Gastrocnemius medialis (tissue), 4 donors: ENCODE measurements around the gene MLXIPL. TPM values are rescaled to one million over a fixed set of nuclear protein-coding genes. Genes with fewer than 3 reads are reported as not detected.

ENCODE experiments used
- ATAC-seq, 2 donors: fragments of 150-250 bp; one replicate each; pipeline ENCODE4 v1.9.1; 2016
- DNase-seq, 2 donors: peaks; one replicate each; pipeline ENCODE4 v3.0.0-alpha.2; 2019
- H3K27ac ChIP-seq, 4 donors: fragments of 200-600 bp; sonication (generic); 1 replicate in 1 of 4; 2 replicates in 3 of 4; pipeline ENCODE4 v1.5.1; 2016 to 2018; ENCODE audit warnings: mild to moderate bottlenecking in 2 of 4, moderate library complexity in 1 of 4
- H3K27me3 ChIP-seq, 3 donors: fragments of 200-600 bp; sonication (generic) in 2 of 3; 1 replicate in 1 of 3; 2 replicates in 2 of 3; pipeline versions ENCODE4 v1.5.1 to v1.6.0; 2016 to 2019; ENCODE audit warnings: mild to moderate bottlenecking in 1 of 3, moderate library complexity in 1 of 3
- H3K36me3 ChIP-seq, 2 donors: fragments of 200-600 bp; sonication (generic) in 1 of 2; one replicate each; pipeline ENCODE4 v1.5.1; 2017 to 2018
- H3K4me1 ChIP-seq, 2 donors: fragments of 200-600 bp; sonication (generic) in 1 of 2; one replicate each; pipeline ENCODE4 v1.5.1; 2016 to 2017; ENCODE audit warnings: mild to moderate bottlenecking in 2 of 2
- H3K4me3 ChIP-seq, 4 donors: fragments of 200-600 bp; sonication (generic) in 3 of 4; 1 replicate in 1 of 4; 2 replicates in 3 of 4; pipeline ENCODE4 v1.5.1; 2016 to 2019; ENCODE audit warnings: mild to moderate bottlenecking in 2 of 4
- H3K9me3 ChIP-seq, 3 donors: fragments of 200-600 bp; sonication (generic) in 2 of 3; 1 replicate in 1 of 3; 2 replicates in 2 of 3; pipeline ENCODE4 v1.5.1; 2016 to 2019
- CTCF ChIP-seq, 5 experiments: fragments of 450-650 bp in 3 of 5; fragments of 200-600 bp in 2 of 5; sonication (generic) in 2 of 5; IDR thresholded peaks in 4 of 5; conservative IDR thresholded peaks in 1 of 5; 1 replicate in 4 of 5; 2 replicates in 1 of 5; pipeline ENCODE4 v1.5.1; 2016 to 2019; ENCODE audit warnings: antibody characterized with exemption in 5 of 5, mild to moderate bottlenecking in 3 of 5, moderate library complexity in 3 of 5
- POLR2A ChIP-seq, 2 donors: fragments of 450-650 bp; IDR thresholded peaks; one replicate each; pipeline ENCODE4 v1.6.1; 2017; ENCODE audit warnings: antibody characterized with exemption in 2 of 2, mild to moderate bottlenecking in 2 of 2, moderate library complexity in 2 of 2
- in situ Hi-C, 4 donors: fragments of 200-750 bp; cut with MboI; loops; one replicate each; pipeline versions ENCODE4 v1.15.0 to v1.8.0; 2017; ENCODE audit warnings: low sequenced_read_pairs in 4 of 4
- intact Hi-C: fragments of 100-400 bp; cut with DNase I; formaldehyde crosslinking; loops from one replicate; pipeline ENCODE4 v1.15.1; 2023; ENCODE audit warnings: low total_unique reads
- total RNA-seq, 4 donors: library from RNA; depleted of rRNA; stranded (reverse); fragments of >200 nt; gene quantifications; one replicate each; pipeline versions ENCODE4 v1.1.0 to v1.2.3, GENCODE V29; 2016

MLXIPL gene
- total RNA-seq, 4 donors from 2014 or later = 7.6 to 107 (median 29.2) TPM

DNA sequence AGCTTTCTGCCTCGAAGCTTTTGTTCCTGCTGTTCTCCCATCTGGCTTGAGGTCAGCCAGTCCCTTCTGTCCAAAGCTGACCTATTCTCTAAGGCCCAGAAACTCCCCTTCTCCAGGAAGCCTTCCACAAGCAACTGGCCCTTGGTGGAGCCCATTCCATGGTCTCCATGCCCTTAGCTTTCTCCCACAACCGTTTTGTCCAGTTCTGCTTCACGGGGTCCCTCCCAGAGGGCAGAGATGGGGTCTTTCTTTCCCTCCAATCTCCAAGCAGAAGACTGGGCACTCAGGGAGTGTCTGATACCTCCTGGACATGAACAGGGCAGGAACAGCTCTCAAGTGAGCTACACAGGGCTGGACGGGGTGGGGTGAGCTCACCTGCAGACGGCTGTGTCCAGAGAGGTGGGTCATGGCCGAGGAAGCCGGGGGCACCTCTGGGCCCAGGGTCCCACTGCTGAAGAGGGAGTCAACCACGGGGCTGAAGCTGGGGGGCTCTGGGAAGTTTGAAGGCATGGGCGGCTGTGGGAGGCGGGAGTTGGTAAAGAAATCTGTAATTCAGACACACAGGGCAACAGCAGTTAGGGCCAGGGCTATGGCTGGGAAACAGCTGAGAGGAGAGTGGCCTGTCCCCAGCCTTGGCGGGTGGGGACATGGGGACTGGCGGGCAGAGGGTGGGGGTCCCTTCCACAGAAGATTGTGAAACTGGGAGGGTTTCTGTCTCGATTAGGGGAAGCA, 25.0 kb downstream of the MLXIPL start:
- no peak overlapping the region for H3K4me3 ChIP-seq
- peaks cover 0 to 4% of the 10 kb centered on the region in 2 donors for H3K36me3 ChIP-seq
- H3K27me3 ChIP-seq = no peaks in the 10 kb centered on the region
- TF ChIP-seq POLR2A (IDR thresholded peaks at IDR 0.05) = no peak
- no peak for TF ChIP-seq CTCF (IDR thresholded peaks at IDR 0.05 in 4 of 5, conservative IDR thresholded peaks at IDR 0.05 in 1 of 5)
- intact Hi-C loops (no loop called here), in situ Hi-C loops (no loop called here)
- no peak for DNase-seq
- H3K27ac ChIP-seq = no peak overlapping the region
- ATAC-seq = no peak
- H3K9me3 ChIP-seq = no peaks in the 10 kb centered on the region
- no peaks in the 10 kb centered on the region for H3K4me1 ChIP-seq

GRCh38 chr7:73597978-73598782, 26.1 kb downstream of the MLXIPL start:
- Histone ChIP-seq H3K9me3 (no peaks in the 10 kb centered on the region), H3K4me1 (no peaks in the 10 kb centered on the region), H3K27ac (no peak overlapping the region), H3K36me3 (peaks cover 0 to 4% of the 10 kb centered on the region in 2 donors), H3K4me3 (no peak overlapping the region), H3K27me3 (no peaks in the 10 kb centered on the region)
- no peak for TF ChIP-seq POLR2A (IDR thresholded peaks at IDR 0.05)
- no peak for TF ChIP-seq CTCF (IDR thresholded peaks at IDR 0.05 in 4 of 5, conservative IDR thresholded peaks at IDR 0.05 in 1 of 5)
- no peak for DNase-seq
- in situ Hi-C loops (no loop called here), intact Hi-C loops (no loop called here)
- ATAC-seq = no peak

DNA sequence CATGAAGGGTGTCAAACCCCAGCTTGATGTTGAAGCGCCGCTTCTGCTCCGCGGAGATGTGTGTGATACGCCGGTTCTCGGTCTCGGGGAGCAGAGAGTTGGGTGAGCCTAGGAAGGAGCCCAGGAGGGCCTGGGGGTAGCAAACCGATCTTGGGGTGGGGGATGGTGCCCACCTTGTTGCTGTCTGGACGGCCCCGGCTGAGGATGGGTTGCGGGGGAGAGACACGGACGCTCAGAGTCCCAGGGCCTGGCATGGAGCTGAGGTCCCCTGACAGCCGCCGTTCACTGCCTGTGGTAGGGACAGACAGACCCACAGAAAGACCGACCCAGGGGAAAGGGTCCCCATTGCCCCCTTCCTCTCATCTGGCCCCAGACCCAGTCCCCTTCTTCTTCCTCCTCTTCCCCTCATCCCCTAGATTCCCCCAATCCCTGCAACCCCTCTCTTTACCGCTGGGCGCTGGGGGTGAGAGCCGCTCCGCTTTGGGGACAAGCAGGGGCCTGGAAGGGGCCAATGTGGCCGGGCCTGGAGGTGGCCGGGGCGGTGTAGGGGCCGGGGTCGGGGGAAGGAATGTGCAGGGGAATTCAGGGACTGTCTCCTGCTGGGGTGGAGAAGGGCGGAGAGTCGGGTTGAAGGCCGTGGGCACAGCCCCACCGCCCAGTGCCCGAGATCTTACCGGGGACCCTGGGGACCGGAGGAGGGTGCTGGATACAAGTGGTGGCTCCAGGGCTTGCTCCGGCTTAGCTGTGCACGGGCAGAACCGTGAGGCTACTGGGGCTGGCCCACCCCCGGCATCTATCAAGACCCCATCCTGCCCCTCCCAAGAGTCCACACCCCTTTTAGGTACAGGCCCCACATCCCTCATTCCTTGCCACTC, 27.9 kb downstream of the MLXIPL start:
- H3K9me3 ChIP-seq = no peaks in the 10 kb centered on the region
- ATAC-seq (no peak), DNase-seq (no peak)
- H3K4me1 ChIP-seq = no peaks in the 10 kb centered on the region
- peaks cover 0 to 4% of the 10 kb centered on the region in 2 donors for H3K36me3 ChIP-seq
- in situ Hi-C loops = no loop called here
- H3K27ac ChIP-seq = no peak overlapping the region
- TF ChIP-seq POLR2A (IDR thresholded peaks at IDR 0.05) (no peak), CTCF (IDR thresholded peaks at IDR 0.05 in 4 of 5, conservative IDR thresholded peaks at IDR 0.05 in 1 of 5) (no peak)
- no peak overlapping the region for H3K4me3 ChIP-seq
- no peaks in the 10 kb centered on the region for H3K27me3 ChIP-seq
- intact Hi-C loops = no loop called here

DNA sequence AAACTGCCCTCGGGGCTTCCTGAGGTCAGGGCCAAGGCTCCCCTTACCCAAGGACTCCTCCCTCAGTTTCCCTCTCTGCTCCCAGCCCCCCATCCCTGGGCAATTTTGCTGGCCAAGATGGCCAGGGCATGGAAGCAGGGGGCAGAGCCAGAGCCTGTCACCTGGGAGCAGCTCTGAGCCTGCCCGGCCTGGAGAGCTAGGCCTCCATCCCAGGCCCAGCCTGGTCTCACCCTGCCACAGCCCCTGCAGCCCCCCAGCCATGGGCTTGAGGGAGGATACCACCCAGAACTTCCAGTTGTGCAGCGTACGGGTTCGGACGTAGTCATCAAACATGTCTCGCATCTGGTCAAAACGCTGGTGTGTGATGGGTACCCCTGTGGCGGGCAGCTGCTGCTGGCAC, 29.0 kb downstream of the MLXIPL start:
- Histone ChIP-seq H3K4me3 (no peak overlapping the region), H3K27me3 (no peaks in the 10 kb centered on the region), H3K9me3 (no peaks in the 10 kb centered on the region), H3K4me1 (no peaks in the 10 kb centered on the region), H3K27ac (no peak overlapping the region), H3K36me3 (peaks cover 0 to 4% of the 10 kb centered on the region in 2 donors)
- intact Hi-C loops = no loop called here
- ATAC-seq (no peak), DNase-seq (no peak)
- in situ Hi-C loops = no loop called here
- TF ChIP-seq POLR2A (IDR thresholded peaks at IDR 0.05) = no peak
- no peak for TF ChIP-seq CTCF (IDR thresholded peaks at IDR 0.05 in 4 of 5, conservative IDR thresholded peaks at IDR 0.05 in 1 of 5)
